HG03378 (cell line): Measurements from ENCODE around the gene RIMBP2.

ENCODE experiments used
- ATAC-seq: cut with Tn5 transposase; IDR thresholded peaks from one replicate; pipeline ENCODE4 v1.9.1; 2021; ENCODE audit warnings: mild to moderate bottlenecking, moderate library complexity; ENCODE audit not compliant: unreplicated experiment

RIMBP2 gene

GRCh38 chr12:130520784-130521183, 195.3 kb downstream of the RIMBP2 start:
- ATAC-seq, result no peak

GRCh38 chr12:130517588-130517987, 198.5 kb downstream of the RIMBP2 start:
- ATAC-seq, result no peak

- no peak for ATAC-seq
Measured at GRCh38 chr12:130514149-130514551, 201.9 kb downstream of the RIMBP2 start.

GRCh38 chr12:130513556-130513955, 202.5 kb downstream of the RIMBP2 start:
- no peak for ATAC-seq

- ATAC-seq, result no peak
Measured at GRCh38 chr12:130511285-130511684, 204.8 kb downstream of the RIMBP2 start.

GRCh38 chr12:130509454-130509853, 206.6 kb downstream of the RIMBP2 start:
- ATAC-seq, result no peak

GRCh38 chr12:130508847-130509246, 207.3 kb downstream of the RIMBP2 start:
- ATAC-seq, result no peak

- ATAC-seq, result no peak
Measured at GRCh38 chr12:130508318-130508717, 207.8 kb downstream of the RIMBP2 start.

- ATAC-seq, result no peak
Measured at GRCh38 chr12:130506844-130507243, 209.3 kb downstream of the RIMBP2 start.

GRCh38 chr12:130504840-130505175, 211.3 kb downstream of the RIMBP2 start:
- no peak for ATAC-seq

- ATAC-seq, result no peak
Measured at GRCh38 chr12:130504110-130504839, 211.8 kb downstream of the RIMBP2 start.

- ATAC-seq, result no peak
Measured at GRCh38 chr12:130501821-130502220, 214.3 kb downstream of the RIMBP2 start.

GRCh38 chr12:130500835-130501330, 215.2 kb downstream of the RIMBP2 start:
- ATAC-seq, result no peak

- no peak for ATAC-seq
Measured at GRCh38 chr12:130499474-130499873, 216.6 kb downstream of the RIMBP2 start.

- no peak for ATAC-seq
Measured at GRCh38 chr12:130498589-130499385, 217.3 kb downstream of the RIMBP2 start.

- no peak for ATAC-seq
Measured at GRCh38 chr12:130497991-130498390, 218.1 kb downstream of the RIMBP2 start.

GRCh38 chr12:130497321-130497720, 218.8 kb downstream of the RIMBP2 start:
- no peak for ATAC-seq

GRCh38 chr12:130496516-130497120, 219.5 kb downstream of the RIMBP2 start:
- ATAC-seq, result no peak

- no peak for ATAC-seq
Measured at GRCh38 chr12:130495156-130495555, 220.9 kb downstream of the RIMBP2 start.

GRCh38 chr12:130494736-130495135, 221.4 kb downstream of the RIMBP2 start:
- no peak for ATAC-seq

- ATAC-seq, result no peak
Measured at GRCh38 chr12:130493951-130494350, 222.1 kb downstream of the RIMBP2 start.
